HepG2 (cell line): ENCODE data around the gene ZSCAN21. TPM values are rescaled to one million over a fixed set of nuclear protein-coding genes. Genes with fewer than 3 reads are reported as not detected.

Source experiments
- ATAC-seq: fragments of 200-7000 bp; cut with Tn5 transposase; 3 replicates; pipeline ENCODE4 v1.9.1; 2020; ENCODE audit warnings: mild to moderate bottlenecking, moderate library complexity
- BruUV-seq: library from RNA; stranded (reverse); fragments of 400-500 nt; replicated peaks from 2 replicates; lab custom pipeline; 2021; lab: Mats Ljungman, UMichigan
- CTCF ChIA-PET: fragments of 300-600 bp; formaldehyde crosslinking; extraction: SDS; loops from one replicate; lab custom pipeline; 2021; ENCODE audit warnings: low total read pairs, inconsistent platforms, low intra/inter-chr PET ratio; lab: Yijun Ruan, JAX
- POLR2A ChIA-PET: fragments of 350-600 bp; sonication (Branson Sonifier 250); formaldehyde crosslinking; loops from one replicate; lab custom pipeline; 2020; ENCODE audit warnings: antibody characterized with exemption, inconsistent platforms; lab: Yijun Ruan, JAX
- DNase-seq: peaks from one replicate; pipeline ENCODE4 v3.0.0-alpha.2; 2015; ENCODE audit warnings: low spot score
- FAIRE-seq: peaks from 3 replicates; lab custom pipeline; 2011; peaks lifted over from hg19 to GRCh38; lab: Jason Lieb, UNC
- H2AFZ ChIP-seq: one replicate; pipeline ENCODE4 v1.6.1; 2011; ENCODE audit warnings: low read length, inconsistent platforms
- H3K27ac ChIP-seq: fragments of 300-600 bp; 3 replicates; pipeline ENCODE4 v1.8.0; 2011; ENCODE audit warnings: mixed run types, mild to moderate bottlenecking, mixed read lengths, low read length, inconsistent platforms; ENCODE audit not compliant: insufficient read depth; ENCODE audit errors: extremely low read length
- H3K27me3 ChIP-seq, 2 experiments: fragments of 200-600 bp in 1 of 2; 2 replicates in 1 of 2; 3 replicates in 1 of 2; pipeline versions ENCODE4 v1.6.0 to v1.8.0; 2011; ENCODE audit warnings: low read length in 2 of 2, mild to moderate bottlenecking in 2 of 2, moderate library complexity in 2 of 2, inconsistent platforms in 1 of 2; ENCODE audit not compliant: insufficient read depth in 2 of 2, control insufficient read depth in 1 of 2
- H3K36me3 ChIP-seq, 2 experiments: fragments of 200-600 bp in 1 of 2; replicated peaks in 1 of 2; 2 replicates in 1 of 2; 3 replicates in 1 of 2; pipeline versions ENCODE4 v1.5.1 to v1.8.0; 2011; ENCODE audit warnings: low read length in 2 of 2, inconsistent platforms in 1 of 2; ENCODE audit not compliant: insufficient read depth in 2 of 2, control insufficient read depth in 1 of 2
- H3K4me1 ChIP-seq: 2 replicates; pipeline ENCODE4 v1.5.1; 2012; ENCODE audit warnings: low read length, inconsistent platforms; ENCODE audit not compliant: insufficient read depth
- H3K4me2 ChIP-seq: 2 replicates; pipeline ENCODE4 v1.6.0; 2011; ENCODE audit warnings: low read depth, low read length, inconsistent platforms
- H3K4me3 ChIP-seq, 3 experiments: fragments of 200-600 bp in 1 of 3; sonication (generic), shearing (Covaris generic) in 1 of 3; replicated peaks in 1 of 3; 2 replicates each; pipeline ENCODE4 v1.5.1; 2011 to 2016; ENCODE audit warnings: low read length in 3 of 3, inconsistent platforms in 2 of 3, low read depth in 2 of 3, mild to moderate bottlenecking in 2 of 3, control low read depth in 1 of 3, mixed read lengths in 1 of 3; ENCODE audit not compliant: insufficient read depth in 1 of 3
- H3K79me2 ChIP-seq: one replicate; pipeline ENCODE4 v1.6.1; 2011; ENCODE audit warnings: low read length, inconsistent platforms; ENCODE audit not compliant: insufficient read depth
- H3K9ac ChIP-seq: 2 replicates; pipeline ENCODE4 v1.6.0; 2011; ENCODE audit warnings: mild to moderate bottlenecking, low read depth, low read length, inconsistent platforms; ENCODE audit not compliant: insufficient read depth
- H3K9me3 ChIP-seq: 2 replicates; pipeline ENCODE4 v1.5.1; 2012; ENCODE audit warnings: mild to moderate bottlenecking, low read length
- H4K20me1 ChIP-seq: 2 replicates; pipeline ENCODE4 v1.6.0; 2011; ENCODE audit warnings: inconsistent platforms, mild to moderate bottlenecking, low read length, moderate library complexity; ENCODE audit not compliant: insufficient read depth
- CTCF ChIP-seq: sonication (generic); formaldehyde crosslinking; IDR thresholded peaks from 2 replicates; pipeline ENCODE4 v1.5.0; 2020; ENCODE audit warnings: mild to moderate bottlenecking, missing genetic modification reagents, moderate library complexity
- KDM2A ChIP-seq: sonication (generic); formaldehyde crosslinking; IDR thresholded peaks from 2 replicates; pipeline ENCODE4 v1.4.0; 2020; ENCODE audit warnings: low read depth, missing genetic modification reagents, borderline replicate concordance
- RBM22 ChIP-seq: fragments of 200-400 bp; formaldehyde crosslinking; optimal IDR thresholded peaks from 2 replicates; pipeline ENCODE3; 2017; ENCODE audit warnings: mild to moderate bottlenecking, low read length, moderate library complexity
- SAP130 ChIP-seq: IDR thresholded peaks from 2 replicates; pipeline ENCODE4 v1.6.1; 2016; ENCODE audit warnings: low read depth
- TCF7L2 ChIP-seq: IDR thresholded peaks from 2 replicates; pipeline ENCODE4 v1.6.1; 2011; ENCODE audit warnings: mild to moderate bottlenecking, low read depth, low read length, moderate library complexity
- U2AF2 ChIP-seq: fragments of 200-400 bp; formaldehyde crosslinking; IDR thresholded peaks from 2 replicates; pipeline ENCODE4 v1.6.1; 2017; ENCODE audit warnings: low read depth, mild to moderate bottlenecking, low read length
- ZNF414 ChIP-seq: sonication (generic); formaldehyde crosslinking; IDR thresholded peaks from 2 replicates; pipeline ENCODE4 v1.5.0; 2020; ENCODE audit warnings: missing genetic modification reagents
- ZNF557 ChIP-seq: sonication (generic); formaldehyde crosslinking; IDR thresholded peaks from 2 replicates; pipeline ENCODE4 v1.4.0; 2020; ENCODE audit warnings: missing genetic modification reagents
- WGBS: methylation state at CpG from one replicate; pipeline ENCODE4 v1.1.6; 2017; ENCODE audit warnings: low lambda C conversion rate; 5-methylcytosine and 5-hydroxymethylcytosine counted together
- in situ Hi-C: cut with HindIII; loops from 2 replicates; pipeline ENCODE4 v1.10.0; 2017; ENCODE audit warnings: low pct_unique_long_range_greater_than_20kb; ENCODE audit not compliant: extremely low pct_ligation_motif_present
- intact Hi-C: fragments of 100-400 bp; cut with micrococcal nuclease; formaldehyde crosslinking; loops from one replicate; pipeline ENCODE4 v1.10.0; 2022; ENCODE audit not compliant: unreplicated experiment
- polyA plus RNA-seq, 8 experiments: library from polyadenylated mRNA; depleted of rRNA in 3 of 8; stranded (reverse) in 7 of 8; unstranded in 1 of 8; fragments of >200 nt; fragmentation: Illumina TruSeq in 4 of 8; extraction: Trizol in 4 of 8; gene quantifications; 2 replicates each; pipeline versions ENCODE4 v1.2.1 to v1.2.3, GENCODE V29; 2011 to 2016; ENCODE audit warnings: low read depth in 4 of 8, missing spikeins in 1 of 8, mixed read lengths in 1 of 8; ENCODE audit not compliant: insufficient read depth in 1 of 8
- total RNA-seq, 5 experiments: library from RNA; depleted of rRNA; stranded (reverse); fragments of >200 nt; fragmentation: Illumina TruSeq; extraction: Trizol; gene quantifications; 2 replicates each; pipeline ENCODE4 v1.2.3, GENCODE V29; 2016; ENCODE audit warnings: low read depth in 1 of 5

ZSCAN21 gene
- total and polyA plus RNA-seq, 2 of the 13 experiments (the other 11 are each of a cell fraction or from before 2014, with no cell fraction given): 7.0 to 10.0 TPM

- peak; percentile 66; the same call in 1 of the 2 replicates for TF ChIP-seq SAP130 (CRISPR knock-in tag)
- TF ChIP-seq TCF7L2: no peak
Observed at GRCh38 chr7:100024020-100024619, 25.5 kb upstream of the ZSCAN21 start (continued).

- CTCF ChIA-PET: no interaction called here
- POLR2A ChIA-PET: interaction anchor here (0.7 to 1.4 kb wide), 2 partner anchors 26 to 29 kb away, joined by 3 read pairs; no protein-coding TSS in a partner anchor
- no TSS peak for BruUV-seq
Observed at GRCh38 chr7:100027197-100027596, 22.4 kb upstream of the ZSCAN21 start.

GRCh38 chr7:100029596-100029995, 20.0 kb upstream of the ZSCAN21 start:
- H4K20me1 ChIP-seq: no peaks in the 10 kb centered on the region
- H3K36me3 ChIP-seq: peaks cover 27 to 75% of the 10 kb centered on the region in 2 experiments
- H3K4me2 ChIP-seq: no peak overlapping the region
- H3K79me2 ChIP-seq: peaks cover 2% of the 10 kb centered on the region
- H3K4me1 ChIP-seq: peaks cover 17% of the 10 kb centered on the region
- H3K4me3 ChIP-seq: no peak overlapping the region
- intact Hi-C loops: no loop called here
- no peak for ATAC-seq
- DNase-seq: no peak
- in situ Hi-C loops: no loop called here
- no peak overlapping the region for H3K9ac ChIP-seq
- 97% methylated on average over 4 of the region's 5 CpGs for WGBS
- H2AFZ ChIP-seq: no peak overlapping the region
- CTCF ChIA-PET: no interaction called here
- no TSS peak for BruUV-seq
- FAIRE-seq: no peak
- no peaks in the 10 kb centered on the region for H3K27me3 ChIP-seq
- no peaks in the 10 kb centered on the region for H3K9me3 ChIP-seq
- no peak overlapping the region for H3K27ac ChIP-seq
- POLR2A ChIA-PET: interaction anchor here (0.9 to 1.5 kb wide), 3 partner anchors 15 to 32 kb away, joined by 3 to 4 read pairs (median 3); partner anchors contain the start of gene ZKSCAN1
- TF ChIP-seq ZNF414 (CRISPR knock-in tag) (no peak), KDM2A (no peak), ZNF557 (no peak), CTCF (no peak)

More at GRCh38 chr7:100027197-100027596, 22.4 kb upstream of the ZSCAN21 start:
- no peaks in the 10 kb centered on the region for H3K9me3 ChIP-seq
- intact Hi-C loops (no loop called here), in situ Hi-C loops (no loop called here)
- no peak overlapping the region for H3K9ac ChIP-seq
- peaks cover 17% of the 10 kb centered on the region for H3K79me2 ChIP-seq
- no peak overlapping the region for H3K27ac ChIP-seq
- H3K27me3 ChIP-seq: no peaks in the 10 kb centered on the region
- 0 out of 2 replicates have a peak, but pooled peaks cover 7% of the 10 kb centered on the region for H4K20me1 ChIP-seq
- no peak for ATAC-seq
- no peak overlapping the region for H3K4me2 ChIP-seq
- no peak for FAIRE-seq
- no peak for DNase-seq
- peaks cover 30 to 72% of the 10 kb centered on the region in 2 experiments for H3K36me3 ChIP-seq
- peaks cover 41% of the 10 kb centered on the region for H3K4me1 ChIP-seq
- WGBS: 96% methylated on average over 11 of the region's 11 CpGs
- no peak overlapping the region for H2AFZ ChIP-seq
- no peak overlapping the region for H3K4me3 ChIP-seq
- TF ChIP-seq RBM22 (peak; percentile 75), U2AF2 (no peak)
